Liver (tissue), 9 donors: ENCODE measurements around the gene UTP15. TPM values are rescaled to one million over a fixed set of nuclear protein-coding genes. Genes with fewer than 3 reads are reported as not detected.

Source experiments
- DNase-seq: peaks from one replicate; pipeline ENCODE4 v3.0.0-alpha.2; 2017; ENCODE audit warnings: low spot score
- H3K27ac ChIP-seq, 2 donors: one replicate each; pipeline ENCODE4 v1.7.0; 2013; ENCODE audit warnings: inconsistent platforms in 2 of 2, low read length in 2 of 2, control low read depth in 1 of 2, low read depth in 1 of 2, mild to moderate bottlenecking in 1 of 2
- H3K27me3 ChIP-seq, 4 donors: one replicate each; pipeline versions ENCODE4 v1.6.1 to v1.7.0; 2013; ENCODE audit warnings: low read length in 3 of 4, inconsistent platforms in 1 of 4, mild to moderate bottlenecking in 1 of 4, moderate library complexity in 1 of 4; ENCODE audit not compliant: control insufficient read depth in 4 of 4, insufficient read depth in 4 of 4
- H3K36me3 ChIP-seq, 4 donors: one replicate each; pipeline versions ENCODE4 v1.6.1 to v1.7.0; 2013; ENCODE audit warnings: low read length in 3 of 4, mild to moderate bottlenecking in 3 of 4, low read depth in 1 of 4, moderate library complexity in 1 of 4; ENCODE audit not compliant: control insufficient read depth in 4 of 4, insufficient read depth in 3 of 4
- H3K4me1 ChIP-seq, 4 donors: one replicate each; pipeline versions ENCODE4 v1.6.1 to v1.7.0; 2013; ENCODE audit warnings: low read length in 3 of 4, mild to moderate bottlenecking in 3 of 4, moderate library complexity in 1 of 4; ENCODE audit not compliant: control insufficient read depth in 4 of 4, insufficient read depth in 4 of 4
- H3K4me3 ChIP-seq, 3 donors: one replicate each; pipeline versions ENCODE4 v1.6.1 to v1.7.0; 2013; ENCODE audit warnings: low read length in 3 of 3, control low read depth in 1 of 3, low read depth in 1 of 3, mild to moderate bottlenecking in 1 of 3
- H3K9ac ChIP-seq, 2 donors: one replicate each; pipeline ENCODE4 v1.7.0; 2013; ENCODE audit warnings: low read length in 2 of 2, mild to moderate bottlenecking in 2 of 2, moderate library complexity in 2 of 2, control low read depth in 1 of 2, low read depth in 1 of 2
- H3K9me3 ChIP-seq, 4 donors: one replicate each; pipeline versions ENCODE4 v1.6.1 to v1.7.0; 2013; ENCODE audit warnings: low read length in 3 of 4; ENCODE audit not compliant: control insufficient read depth in 4 of 4
- ATF3 ChIP-seq: IDR thresholded peaks from 2 replicates; pipeline ENCODE4 v1.6.1; 2016; ENCODE audit warnings: antibody characterized with exemption
- FOXA1 ChIP-seq: IDR thresholded peaks from 2 replicates; pipeline ENCODE4 v1.6.1; 2016; ENCODE audit warnings: antibody characterized with exemption
- GABPA ChIP-seq, 2 donors: IDR thresholded peaks in 1 of 2; conservative IDR thresholded peaks in 1 of 2; 2 replicates each; pipeline ENCODE4 v1.6.1; 2016; ENCODE audit warnings: antibody characterized with exemption in 2 of 2, mild to moderate bottlenecking in 1 of 2, moderate library complexity in 1 of 2
- HNF4A ChIP-seq, 2 donors: conservative IDR thresholded peaks; 2 replicates each; pipeline ENCODE4 v1.6.1; 2016; ENCODE audit warnings: antibody characterized with exemption in 2 of 2, mild to moderate bottlenecking in 2 of 2
- NR2F2 ChIP-seq: IDR thresholded peaks from 2 replicates; pipeline ENCODE4 v1.6.1; 2016; ENCODE audit warnings: antibody characterized with exemption
- RAD21 ChIP-seq, 2 donors: IDR thresholded peaks; 2 replicates each; pipeline ENCODE4 v1.6.1; 2016; ENCODE audit warnings: antibody characterized with exemption in 2 of 2, mild to moderate bottlenecking in 2 of 2
- RXRA ChIP-seq, 2 donors: IDR thresholded peaks; 2 replicates each; pipeline ENCODE4 v1.6.1; 2017 to 2018; ENCODE audit warnings: antibody characterized with exemption in 2 of 2, mild to moderate bottlenecking in 1 of 2
- SP1 ChIP-seq: IDR thresholded peaks from 2 replicates; pipeline ENCODE4 v1.6.1; 2018; ENCODE audit warnings: antibody characterized with exemption, mild to moderate bottlenecking
- WGBS: extraction: QIAGEN DNeasy Blood & Tissue Kit; methylation state at CpG from one replicate; pipeline ENCODE4 v1.1.7; 2013; 5-methylcytosine and 5-hydroxymethylcytosine counted together
- polyA plus RNA-seq, 2 donors: library from polyadenylated mRNA; stranded (reverse) in 1 of 2; unstranded in 1 of 2; fragments of 200-250 nt in 1 of 2; fragments of >200 nt in 1 of 2; fragmentation: Nextera tagmentation in 1 of 2; extraction: Ambion mirVana in 1 of 2; gene quantifications; one replicate each; pipeline versions ENCODE4 v1.2.1 to v1.2.3, GENCODE V29; 2013 to 2015
- total RNA-seq, 2 donors: library from RNA; depleted of rRNA; stranded (reverse); fragments of >200 nt; gene quantifications; one replicate each; pipeline ENCODE4 v1.2.3, GENCODE V29; 2014
- TF ChIP-seq, protein P1 (sequence below): IDR thresholded peaks from 2 replicates; pipeline ENCODE4 v1.6.1; 2016; ENCODE audit warnings: antibody characterized with exemption, mild to moderate bottlenecking
- TF ChIP-seq, protein P2 (sequence below): IDR thresholded peaks from 2 replicates; pipeline ENCODE4 v1.6.1; 2016; ENCODE audit warnings: antibody characterized with exemption
- donor health status: healthy.
- donor health status: healthy.
- donor health status: healthy.
- donor health status: healthy.
- donor health status: healthy.

The UTP15 gene
- total and polyA plus RNA-seq, 4 donors: 3.5 to 18.1 (median 5.4) TPM

DNA sequence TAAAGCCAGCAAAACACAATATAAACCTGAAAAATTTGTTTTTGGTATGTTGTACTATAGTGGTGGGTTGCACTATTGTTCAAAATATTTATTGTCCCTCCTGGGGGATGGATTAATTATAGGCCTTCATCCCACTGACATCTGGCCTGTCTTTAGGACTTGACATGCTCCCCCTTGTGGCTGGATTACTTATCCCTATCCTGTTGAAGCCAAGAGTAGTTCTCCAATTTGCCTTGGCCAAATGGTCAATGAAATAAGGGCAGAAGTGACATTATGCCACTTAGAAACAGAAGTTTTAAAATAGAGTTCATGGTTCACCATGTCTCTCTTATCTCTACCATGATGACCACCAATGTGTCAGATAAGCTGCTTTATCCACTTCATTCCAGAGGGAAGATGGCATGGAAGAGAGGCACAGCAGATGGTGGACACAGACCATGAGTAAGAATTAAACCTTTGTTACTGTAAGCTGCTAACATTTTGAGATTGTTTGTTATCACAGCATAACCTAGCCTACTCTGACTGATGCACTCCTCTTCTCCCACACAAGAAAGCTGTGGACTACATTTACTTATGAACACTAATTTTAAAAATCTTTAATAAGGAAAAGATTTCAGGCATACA is 31.3 kb downstream of the UTP15 start (continued):
- TF ChIP-seq, protein P1, sequence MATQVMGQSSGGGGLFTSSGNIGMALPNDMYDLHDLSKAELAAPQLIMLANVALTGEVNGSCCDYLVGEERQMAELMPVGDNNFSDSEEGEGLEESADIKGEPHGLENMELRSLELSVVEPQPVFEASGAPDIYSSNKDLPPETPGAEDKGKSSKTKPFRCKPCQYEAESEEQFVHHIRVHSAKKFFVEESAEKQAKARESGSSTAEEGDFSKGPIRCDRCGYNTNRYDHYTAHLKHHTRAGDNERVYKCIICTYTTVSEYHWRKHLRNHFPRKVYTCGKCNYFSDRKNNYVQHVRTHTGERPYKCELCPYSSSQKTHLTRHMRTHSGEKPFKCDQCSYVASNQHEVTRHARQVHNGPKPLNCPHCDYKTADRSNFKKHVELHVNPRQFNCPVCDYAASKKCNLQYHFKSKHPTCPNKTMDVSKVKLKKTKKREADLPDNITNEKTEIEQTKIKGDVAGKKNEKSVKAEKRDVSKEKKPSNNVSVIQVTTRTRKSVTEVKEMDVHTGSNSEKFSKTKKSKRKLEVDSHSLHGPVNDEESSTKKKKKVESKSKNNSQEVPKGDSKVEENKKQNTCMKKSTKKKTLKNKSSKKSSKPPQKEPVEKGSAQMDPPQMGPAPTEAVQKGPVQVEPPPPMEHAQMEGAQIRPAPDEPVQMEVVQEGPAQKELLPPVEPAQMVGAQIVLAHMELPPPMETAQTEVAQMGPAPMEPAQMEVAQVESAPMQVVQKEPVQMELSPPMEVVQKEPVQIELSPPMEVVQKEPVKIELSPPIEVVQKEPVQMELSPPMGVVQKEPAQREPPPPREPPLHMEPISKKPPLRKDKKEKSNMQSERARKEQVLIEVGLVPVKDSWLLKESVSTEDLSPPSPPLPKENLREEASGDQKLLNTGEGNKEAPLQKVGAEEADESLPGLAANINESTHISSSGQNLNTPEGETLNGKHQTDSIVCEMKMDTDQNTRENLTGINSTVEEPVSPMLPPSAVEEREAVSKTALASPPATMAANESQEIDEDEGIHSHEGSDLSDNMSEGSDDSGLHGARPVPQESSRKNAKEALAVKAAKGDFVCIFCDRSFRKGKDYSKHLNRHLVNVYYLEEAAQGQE: no peak

DNA sequence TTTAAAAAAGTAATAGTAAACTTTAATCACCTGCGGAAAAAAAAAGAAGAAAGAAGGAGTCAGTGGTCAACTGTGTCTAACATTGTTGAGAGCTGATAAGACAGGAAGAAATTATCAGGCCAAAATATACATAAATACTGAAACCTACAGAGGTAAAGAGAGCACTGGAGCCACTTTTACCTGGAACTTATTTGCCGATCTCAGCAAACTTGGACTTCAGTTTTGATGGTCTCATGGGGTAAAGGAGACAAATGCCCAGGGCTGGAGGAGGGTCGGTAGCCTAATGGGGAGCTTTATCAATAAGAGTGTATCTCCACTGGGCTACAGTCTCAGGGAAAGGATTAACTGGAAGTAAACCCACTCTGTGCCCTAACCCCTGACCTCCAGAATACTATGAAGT is 33.8 kb downstream of the UTP15 start:
- no peak overlapping the region for H3K4me3 ChIP-seq
- no peak overlapping the region for H3K27ac ChIP-seq
- no peaks in the 10 kb centered on the region for H3K27me3 ChIP-seq
- H3K36me3 ChIP-seq: no peaks in the 10 kb centered on the region
- TF ChIP-seq RAD21 (IDR thresholded peaks at IDR 0.05) (no peak), FOXA1 (no peak), SP1 (no peak), ATF3 (no peak), GABPA (IDR thresholded peaks at IDR 0.05 in 1 of 2, conservative IDR thresholded peaks at IDR 0.05 in 1 of 2) (no peak)
- TF ChIP-seq, protein P1: no peak
- DNase-seq: no peak
- peaks cover 0 to 2% (median 0%) of the 10 kb centered on the region in 4 donors for H3K9me3 ChIP-seq
- H3K9ac ChIP-seq: no peak overlapping the region
- no peaks in the 10 kb centered on the region for H3K4me1 ChIP-seq
- 93% methylated on average over 3 of the region's 3 CpGs for WGBS

GRCh38 chr5:73603998-73604397 is 38.5 kb downstream of the UTP15 start:
- no peak for DNase-seq
- Histone ChIP-seq H3K9ac (no peak overlapping the region), H3K27me3 (no peaks in the 10 kb centered on the region), H3K4me1 (peaks cover 0 to 4% (median 2%) of the 10 kb centered on the region in 4 donors), H3K9me3 (peaks cover 0 to 2% (median 0%) of the 10 kb centered on the region in 4 donors), H3K27ac (no peak overlapping the region), H3K36me3 (no peaks in the 10 kb centered on the region), H3K4me3 (no peak overlapping the region)
- 90% methylated on average over 5 of the region's 5 CpGs for WGBS
- TF ChIP-seq ATF3 (no peak), SP1 (no peak), RXRA (IDR thresholded peaks at IDR 0.05) (no peak), HNF4A (conservative IDR thresholded peaks at IDR 0.05) (no peak), NR2F2 (no peak)
- TF ChIP-seq, protein P2, sequence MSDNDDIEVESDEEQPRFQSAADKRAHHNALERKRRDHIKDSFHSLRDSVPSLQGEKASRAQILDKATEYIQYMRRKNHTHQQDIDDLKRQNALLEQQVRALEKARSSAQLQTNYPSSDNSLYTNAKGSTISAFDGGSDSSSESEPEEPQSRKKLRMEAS: no peak
- TF ChIP-seq, protein P1: no peak
